Esophagus squamous epithelium (tissue), 4 donors: Measurements from ENCODE around the gene SEC14L5.

Experiments used
- CTCF ChIP-seq, 6 experiments: fragments of 450-650 bp in 4 of 6; fragments of 200-600 bp in 2 of 6; sonication (generic) in 2 of 6; IDR thresholded peaks; one replicate each; pipeline ENCODE4 v1.5.1; 2016 to 2019; ENCODE audit warnings: antibody characterized with exemption in 6 of 6, mild to moderate bottlenecking in 4 of 6, moderate library complexity in 4 of 6
- POLR2A ChIP-seq, 4 donors: fragments of 450-650 bp; IDR thresholded peaks; one replicate each; pipeline ENCODE4 v1.6.1; 2017; ENCODE audit warnings: antibody characterized with exemption in 4 of 4, mild to moderate bottlenecking in 4 of 4, moderate library complexity in 3 of 4

GRCh38 chr16:4976611-4977145, 18.5 kb downstream of the SEC14L5 start:
- no peak for TF ChIP-seq CTCF (IDR thresholded peaks at IDR 0.05)
- no peak for TF ChIP-seq POLR2A (IDR thresholded peaks at IDR 0.05)
